ENCODE results near the gene CT45A10. TPM values are rescaled to one million over a fixed set of nuclear protein-coding genes. Genes with fewer than 3 reads are reported as not detected.
A peak's percentile ranks its signal among the peaks of the same experiment; 100 is the strongest.
"Not testable (repeated sequence)": the region's sequence is repeated elsewhere in the genome, so short reads cannot be mapped to it uniquely, and the experiment has no call there.

The CT45A10 gene
- total and polyA plus RNA-seq, 8 donors = not detected

- Histone ChIP-seq H3K4me3 (no peak overlapping the region), H3K9me3 (no peaks in the 10 kb centered on the region), H3K4me1 (no peaks in the 10 kb centered on the region), H3K36me3 (no peaks in the 10 kb centered on the region), H3K27me3 (no peaks in the 10 kb centered on the region), H3K27ac (no peak overlapping the region)
- 67 to 75% methylated on average over 5 of the region's 5 CpGs for WGBS, 2 donors
- ATAC-seq = no peak
- DNase-seq = no peak
- intact Hi-C loops (cut with DNase I) = no loop called here
- no peak for TF ChIP-seq CTCF (IDR thresholded peaks at IDR 0.05)
- no peak for FAIRE-seq
These were observed 21.2 kb upstream of the CT45A10 start for GRCh38 chrX:135914404-135914803.

GRCh38 chrX:135910251-135910650 lies 17.0 kb upstream of the CT45A10 start:
- no peak overlapping the region for H3K27ac ChIP-seq
- no peak for ATAC-seq
- 47 to 53% methylated on average over 5 of the region's 5 CpGs for WGBS, 2 donors
- H3K27me3 ChIP-seq = no peaks in the 10 kb centered on the region
- no peak overlapping the region for H3K4me3 ChIP-seq
- H3K36me3 ChIP-seq = no peaks in the 10 kb centered on the region
- H3K9me3 ChIP-seq = no peaks in the 10 kb centered on the region
- TF ChIP-seq CTCF (IDR thresholded peaks at IDR 0.05) = no peak
- intact Hi-C loops (cut with DNase I) = no loop called here
- H3K4me1 ChIP-seq = no peaks in the 10 kb centered on the region
- FAIRE-seq = no peak
- DNase-seq = no peak

DNA sequence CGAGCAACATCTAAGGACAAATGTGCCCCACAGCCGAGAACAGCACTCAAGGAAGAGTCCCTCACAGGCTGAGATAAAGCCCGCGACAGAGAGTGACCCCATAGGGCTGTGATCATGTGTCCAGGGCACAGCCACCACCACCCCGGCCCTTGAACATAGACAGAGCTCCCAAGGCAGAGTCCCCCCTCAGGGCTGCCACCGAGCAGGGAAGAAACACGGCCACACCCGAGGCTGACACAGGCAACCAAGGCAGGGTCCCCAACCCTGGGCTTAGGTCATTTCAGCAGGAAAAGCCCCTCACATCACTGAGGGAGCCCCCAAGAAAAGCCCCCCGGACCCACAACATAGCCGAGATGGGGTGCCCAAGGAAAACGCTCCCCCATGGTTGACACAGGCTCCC lies 463 bp downstream of the CT45A10 start:
- Histone ChIP-seq H3K9me3 (no peaks in the 10 kb centered on the region), H3K4me1 (no peaks in the 10 kb centered on the region), H3K36me3 (no peaks in the 10 kb centered on the region), H3K4me3 (no peak overlapping the region), H3K27me3 (no peaks in the 10 kb centered on the region), H3K27ac (no peak overlapping the region)
- 65 to 76% methylated on average over 11 of the region's 11 CpGs for WGBS, 2 donors
- no peak for TF ChIP-seq CTCF (IDR thresholded peaks at IDR 0.05)
- no peak for FAIRE-seq
- DNase-seq = no peak
- no peak for ATAC-seq
- intact Hi-C loops (cut with DNase I) = no loop called here

GRCh38 chrX:135890087-135890585 lies 3.1 kb downstream of the CT45A10 start:
- no peak for TF ChIP-seq CTCF (IDR thresholded peaks at IDR 0.05)
- H3K27me3 ChIP-seq = no peaks in the 10 kb centered on the region
- no peak for DNase-seq
- no peak overlapping the region for H3K27ac ChIP-seq
- WGBS, 2 donors = 78 to 79% methylated on average over 14 of the region's 14 CpGs
- H3K4me3 ChIP-seq = no peak overlapping the region
- H3K36me3 ChIP-seq = no peaks in the 10 kb centered on the region
- no peak for FAIRE-seq
- no peaks in the 10 kb centered on the region for H3K9me3 ChIP-seq
- no peaks in the 10 kb centered on the region for H3K4me1 ChIP-seq
- ATAC-seq = no peak
- intact Hi-C loops (cut with DNase I) = no loop called here

DNA sequence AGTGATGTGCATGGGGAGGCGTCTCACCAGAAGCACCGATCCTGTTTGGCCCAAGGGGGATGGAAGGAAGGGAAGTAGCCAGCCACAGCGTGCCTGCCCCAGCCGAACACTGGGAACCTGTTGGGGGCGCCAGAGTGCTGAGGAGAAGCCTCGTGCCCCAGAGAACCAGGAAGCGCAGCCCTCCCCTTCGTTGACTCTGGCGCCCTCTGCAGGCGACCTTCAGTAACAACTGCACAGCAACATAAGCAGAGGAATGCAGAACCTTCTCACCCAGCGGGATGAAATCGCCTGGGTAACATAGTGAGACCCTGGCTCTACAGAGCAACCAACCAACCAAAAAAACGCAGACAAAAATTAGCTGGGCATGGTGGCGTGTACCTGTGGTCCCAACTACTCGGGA lies 4.3 kb downstream of the CT45A10 start:
- H3K27me3 ChIP-seq; DNase-seq; H3K9me3 ChIP-seq; FAIRE-seq; H3K36me3 ChIP-seq; H3K27ac ChIP-seq; ATAC-seq; H3K4me3 ChIP-seq; intact Hi-C loops (cut with DNase I); H3K4me1 ChIP-seq: not testable (repeated sequence)
- WGBS, 2 donors = 58 to 65% methylated on average over 12 to 15 of the region's 15 CpGs

- H3K4me3 ChIP-seq; H3K36me3 ChIP-seq; FAIRE-seq; H3K27me3 ChIP-seq; ATAC-seq; intact Hi-C loops (cut with DNase I); H3K9me3 ChIP-seq; H3K27ac ChIP-seq; H3K4me1 ChIP-seq: not testable (repeated sequence)
- 81 to 83% methylated on average over 10 of the region's 18 CpGs for WGBS, 2 donors
- peak in 1 of 6 donors; percentile 35 for DNase-seq
These were observed 5.0 kb downstream of the CT45A10 start for GRCh38 chrX:135888230-135888629.

GRCh38 chrX:135882741-135883140 lies 10.5 kb downstream of the CT45A10 start:
- ATAC-seq; H3K4me3 ChIP-seq; H3K9me3 ChIP-seq; intact Hi-C loops (cut with DNase I); H3K36me3 ChIP-seq; DNase-seq; H3K4me1 ChIP-seq; FAIRE-seq; H3K27ac ChIP-seq; H3K27me3 ChIP-seq: not testable (repeated sequence)
- 38 to 41% methylated on average over 4 of the region's 5 CpGs for WGBS, 2 donors

GRCh38 chrX:135871712-135872111 lies 21.5 kb downstream of the CT45A10 start, which contains the start of gene CT45A9:
TSS of gene CT45A9 (minus strand) at chrX:135871812. CDS start at chrX:135868061, 3,751 bp downstream.
- intact Hi-C loops (cut with DNase I); H3K9me3 ChIP-seq; H3K4me3 ChIP-seq; ATAC-seq; FAIRE-seq; DNase-seq; H3K27ac ChIP-seq; H3K27me3 ChIP-seq; H3K36me3 ChIP-seq; H3K4me1 ChIP-seq: not testable (repeated sequence)
- no CpG with 5 or more reads among the region's 17 CpGs for WGBS, 2 donors

DNA sequence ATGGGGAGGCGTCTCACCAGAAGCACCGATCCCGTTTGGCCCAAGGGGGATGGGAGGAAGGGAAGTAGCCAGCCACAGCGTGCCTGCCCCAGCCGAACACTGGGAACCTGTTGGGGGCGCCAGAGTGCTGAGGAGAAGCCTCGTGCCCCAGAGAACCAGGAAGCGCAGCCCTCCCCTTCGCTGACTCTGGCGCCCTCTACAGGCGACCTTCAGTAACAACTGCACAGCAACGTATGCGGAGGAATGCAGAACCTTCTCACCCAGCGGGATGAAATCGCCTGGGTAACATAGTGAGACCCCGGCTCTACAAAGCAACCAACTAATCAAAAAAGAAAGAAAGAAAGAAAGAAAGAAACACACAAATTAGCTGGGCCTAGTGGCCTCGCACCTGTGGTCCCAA lies 38.8 kb downstream of the CT45A10 start, which contains the start of gene CT45A8:
CT45A8 (minus strand) TSS at position 101 of the 400 bp plus-strand sequence. CDS start 3,755 bp downstream, outside the sequence.
- H3K9me3 ChIP-seq; ATAC-seq; H3K4me1 ChIP-seq; H3K4me3 ChIP-seq; H3K27ac ChIP-seq; intact Hi-C loops (cut with DNase I); H3K36me3 ChIP-seq; DNase-seq; H3K27me3 ChIP-seq; FAIRE-seq: not testable (repeated sequence)
- WGBS, 2 donors = no CpG with 5 or more reads among the region's 17 CpGs
